HCT116 (cell line): Measurements from ENCODE around the gene PLEK. TPM values are rescaled to one million over a fixed set of nuclear protein-coding genes. Genes with fewer than 3 reads are reported as not detected.

ENCODE experiments used
- ATAC-seq: fragments of 200-7000 bp; cut with Tn5 transposase; 2 replicates; pipeline ENCODE4 v1.9.1; 2020; ENCODE audit warnings: mild to moderate bottlenecking, moderate library complexity
- BruUV-seq: library from RNA; stranded (reverse); fragments of 400-500 nt; replicated peaks from 2 replicates; lab custom pipeline; 2021; lab: Mats Ljungman, UMichigan
- CTCF ChIA-PET: fragments of 300-600 bp; sonication (Branson Sonifier 250); formaldehyde crosslinking; loops from one replicate; lab custom pipeline; 2021; ENCODE audit warnings: antibody characterized with exemption; lab: Charles Lee
- POLR2A ChIA-PET: fragments of 300-600, 350-600 bp; sonication (Branson Sonifier 250); formaldehyde crosslinking; loops from one replicate; lab custom pipeline; 2021; ENCODE audit warnings: antibody characterized with exemption; lab: Charles Lee
- RAD21 ChIA-PET, 2 experiments: fragments of 300-600 bp; sonication (Branson Sonifier 250); formaldehyde crosslinking; loops; one replicate each; lab custom pipeline; 2023; ENCODE audit warnings: low total read pairs in 2 of 2; ENCODE audit not compliant: uncharacterized antibody in 2 of 2, unreplicated experiment in 2 of 2, low non-redundant PET in 1 of 2; lab: Charles Lee
- DNase-seq: peaks from one replicate; pipeline ENCODE4 v3.0.0-alpha.2; 2010; ENCODE audit warnings: low read depth, low spot score
- H2AFZ ChIP-seq: fragments of 200-600 bp; shearing (Covaris generic), sonication (generic); 2 replicates; pipeline ENCODE4 v1.6.1; 2017; ENCODE audit warnings: low read depth, mixed run types, mixed read lengths, antibody characterized with exemption, low read length; ENCODE audit not compliant: poor library complexity, severe bottlenecking
- H3K27ac ChIP-seq: 2 replicates; pipeline ENCODE4 v1.5.1; 2012; ENCODE audit warnings: low read depth, low read length
- H3K27me3 ChIP-seq: fragments of 200-600 bp; sonication (generic); 2 replicates; pipeline ENCODE4 v1.6.1; 2016; ENCODE audit warnings: mixed run types, low read length, mixed read lengths; ENCODE audit not compliant: insufficient read depth
- H3K36me3 ChIP-seq, 2 experiments: fragments of 200-500 bp in 1 of 2; fragments of 200-600 bp in 1 of 2; sonication (Bioruptor generic) in 1 of 2; sonication (generic) in 1 of 2; 2 replicates each; pipeline versions ENCODE4 v1.5.1 to v1.6.1; 2014 to 2016; ENCODE audit warnings: low read length in 2 of 2, inconsistent platforms in 1 of 2, mixed read lengths in 1 of 2, mixed run types in 1 of 2; ENCODE audit not compliant: insufficient read depth in 2 of 2, control insufficient read depth in 1 of 2
- H3K4me1 ChIP-seq, 2 experiments: fragments of 200-600 bp in 1 of 2; sonication (generic) in 1 of 2; 2 replicates each; pipeline versions ENCODE4 v1.5.1 to v1.6.1; 2012 to 2017; ENCODE audit warnings: low read length in 2 of 2, inconsistent platforms in 1 of 2, mild to moderate bottlenecking in 1 of 2, mixed read lengths in 1 of 2, mixed run types in 1 of 2, moderate library complexity in 1 of 2; ENCODE audit not compliant: insufficient read depth in 2 of 2, control insufficient read depth in 1 of 2
- H3K4me2 ChIP-seq: fragments of 200-600 bp; sonication (generic); 2 replicates; pipeline ENCODE4 v1.6.1; 2017; ENCODE audit warnings: mixed run types, low read length, mixed read lengths
- H3K4me3 ChIP-seq, 2 experiments: fragments of 200-600 bp in 1 of 2; sonication (generic) in 1 of 2; replicated peaks in 1 of 2; 2 replicates each; pipeline ENCODE4 v1.5.1; 2011 to 2016; ENCODE audit warnings: low read length in 2 of 2, control low read depth in 1 of 2, low read depth in 1 of 2, mild to moderate bottlenecking in 1 of 2, mixed read lengths in 1 of 2, mixed run types in 1 of 2
- H3K79me2 ChIP-seq: fragments of 200-600 bp; sonication (generic); 2 replicates; pipeline ENCODE4 v1.6.1; 2017; ENCODE audit warnings: mild to moderate bottlenecking, mixed run types, low read length, moderate library complexity, mixed read lengths; ENCODE audit not compliant: insufficient read depth
- H3K9ac ChIP-seq: fragments of 200-600 bp; sonication (generic); 2 replicates; pipeline ENCODE4 v1.6.1; 2016; ENCODE audit warnings: low read length, mixed read lengths
- H3K9me2 ChIP-seq: fragments of 200-600 bp; sonication (generic), shearing (Covaris generic); 2 replicates; pipeline ENCODE4 v1.6.1; 2017; ENCODE audit warnings: mixed run types, mild to moderate bottlenecking, moderate library complexity; ENCODE audit not compliant: insufficient read depth
- H3K9me3 ChIP-seq, 2 experiments: fragments of 200-500 bp in 1 of 2; fragments of 200-600 bp in 1 of 2; sonication (Bioruptor generic) in 1 of 2; sonication (generic) in 1 of 2; 2 replicates each; pipeline ENCODE4 v1.6.1; 2014 to 2017; ENCODE audit warnings: low read length in 2 of 2, mixed read lengths in 2 of 2, inconsistent platforms in 1 of 2, low read depth in 1 of 2, mild to moderate bottlenecking in 1 of 2, mixed run types in 1 of 2, moderate library complexity in 1 of 2; ENCODE audit not compliant: control insufficient read depth in 1 of 2, insufficient read depth in 1 of 2
- H4K20me1 ChIP-seq: fragments of 200-600 bp; sonication (generic), shearing (Covaris generic); 2 replicates; pipeline ENCODE4 v1.6.1; 2017; ENCODE audit warnings: mixed run types, mild to moderate bottlenecking, moderate library complexity; ENCODE audit not compliant: insufficient read depth
- CBX3 ChIP-seq: IDR thresholded peaks from 2 replicates; pipeline ENCODE4 v1.6.1; 2012; ENCODE audit warnings: low read depth
- ELF1 ChIP-seq: IDR thresholded peaks from 2 replicates; pipeline ENCODE4 v1.6.1; 2012; ENCODE audit warnings: low read depth, borderline replicate concordance
- EZH2 ChIP-seq: fragments of 200-600 bp; sonication (generic); IDR thresholded peaks from 2 replicates; pipeline ENCODE4 v1.6.1; 2017; ENCODE audit warnings: antibody characterized with exemption, mixed run types
- EZH2phosphoT487 ChIP-seq: fragments of 200-600 bp; IDR thresholded peaks from 2 replicates; pipeline ENCODE4 v1.6.1; 2018; ENCODE audit warnings: antibody characterized with exemption, borderline replicate concordance
- FOSL1 ChIP-seq: IDR thresholded peaks from 2 replicates; pipeline ENCODE4 v1.6.1; 2012; ENCODE audit warnings: low read depth
- JUND ChIP-seq: IDR thresholded peaks from 2 replicates; pipeline ENCODE4 v1.6.1; 2012
- RAD21 ChIP-seq: IDR thresholded peaks from 2 replicates; pipeline ENCODE4 v1.6.1; 2012; ENCODE audit warnings: low read depth, mild to moderate bottlenecking
- SRF ChIP-seq: IDR thresholded peaks from 2 replicates; pipeline ENCODE4 v1.6.1; 2012; ENCODE audit warnings: low read depth
- TCF7L2 ChIP-seq: IDR thresholded peaks from 2 replicates; pipeline ENCODE4 v1.7.0; 2011; ENCODE audit warnings: borderline replicate concordance, inconsistent platforms; ENCODE audit not compliant: insufficient read depth, insufficient read length; ENCODE audit errors: extremely low read depth
- YY1 ChIP-seq: IDR thresholded peaks from 2 replicates; pipeline ENCODE4 v1.6.1; 2011; ENCODE audit warnings: low read length, low read depth, moderate library complexity, mild to moderate bottlenecking; ENCODE audit not compliant: insufficient replicate concordance; ENCODE audit errors: extremely low read depth
- ZNF274 ChIP-seq: fragments of 200-500 bp; sonication (Bioruptor generic); IDR thresholded peaks from 2 replicates; pipeline ENCODE4 v1.6.1; 2014; ENCODE audit warnings: mild to moderate bottlenecking, low read depth, low read length, inconsistent platforms
- intact Hi-C: fragments of 100-400 bp; cut with micrococcal nuclease; formaldehyde crosslinking; loops from 2 replicates; pipeline ENCODE4 v1.10.0; 2022
- total RNA-seq: library from RNA; stranded (reverse); gene quantifications from one replicate; pipeline ENCODE4 v1.2.1, GENCODE V29; 2021; ENCODE audit not compliant: unreplicated experiment
- TF ChIP-seq, protein P1 (sequence below), 3 experiments: fragments of 200-600 bp in 1 of 3; sonication (generic) in 1 of 3; IDR thresholded peaks in 2 of 3; conservative IDR thresholded peaks in 1 of 3; 2 replicates each; pipeline ENCODE4 v1.5.1; 2012 to 2017; ENCODE audit warnings: low read depth in 2 of 3, low read length in 2 of 3, antibody characterized with exemption in 1 of 3, borderline replicate concordance in 1 of 3, control low read depth in 1 of 3, mild to moderate bottlenecking in 1 of 3, mixed read lengths in 1 of 3, mixed run types in 1 of 3, moderate library complexity in 1 of 3; ENCODE audit not compliant: insufficient read depth in 1 of 3
- TF ChIP-seq, protein P2 (sequence below): IDR thresholded peaks from 2 replicates; pipeline ENCODE4 v1.6.1; 2012; ENCODE audit warnings: low read depth
- TF ChIP-seq, protein P3 (sequence below): IDR thresholded peaks from 2 replicates; pipeline ENCODE4 v1.6.1; 2011; ENCODE audit warnings: mild to moderate bottlenecking, low read length, moderate library complexity; ENCODE audit not compliant: insufficient replicate concordance; ENCODE audit errors: extremely low read depth
- TF ChIP-seq, protein P4 (sequence below): IDR thresholded peaks from 2 replicates; pipeline ENCODE4 v1.6.1; 2012

Gene PLEK
- total RNA-seq, 1 experiment from 2014 or later: 0.22 TPM

DNA sequence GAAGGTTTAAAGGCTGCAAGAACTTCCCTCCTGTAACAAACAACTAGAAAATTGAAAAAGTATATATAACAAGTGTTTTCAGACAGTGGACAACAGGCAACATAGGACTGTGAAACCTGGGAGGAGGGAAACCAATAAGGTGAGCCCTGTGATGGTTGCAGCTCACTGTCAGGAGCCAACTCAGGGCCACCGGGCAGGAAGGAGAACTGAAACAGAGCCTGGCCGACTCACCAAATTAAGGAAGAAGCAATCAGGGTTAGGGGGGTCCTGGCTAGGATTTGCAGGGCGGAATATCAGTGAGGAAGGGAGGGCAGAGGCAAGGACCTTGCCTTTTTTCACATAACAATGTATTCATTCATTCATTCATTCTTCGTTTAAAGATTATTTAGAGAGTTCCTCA is 23.5 kb upstream of the PLEK start:
- ChIA-PET RAD21 (no interaction called here), POLR2A (no interaction called here), CTCF (no interaction called here)
- Histone ChIP-seq H3K79me2 (no peaks in the 10 kb centered on the region), H3K4me1 (peaks cover 3 to 12% of the 10 kb centered on the region in 2 experiments; a peak in 3 of 4 replicates), H3K9me3 (no peaks in the 10 kb centered on the region), H3K9me2 (no peaks in the 10 kb centered on the region), H3K27me3 (peaks cover 9% of the 10 kb centered on the region; the same call in 1 of the 2 replicates), H3K9ac (no peak overlapping the region), H3K36me3 (no peaks in the 10 kb centered on the region), H3K4me2 (no peak overlapping the region), H4K20me1 (no peaks in the 10 kb centered on the region), H3K4me3 (no peak overlapping the region), H2AFZ (no peak overlapping the region), H3K27ac (no peak overlapping the region)
- DNase-seq (no peak), ATAC-seq (no peak)
- TF ChIP-seq, protein P1, sequence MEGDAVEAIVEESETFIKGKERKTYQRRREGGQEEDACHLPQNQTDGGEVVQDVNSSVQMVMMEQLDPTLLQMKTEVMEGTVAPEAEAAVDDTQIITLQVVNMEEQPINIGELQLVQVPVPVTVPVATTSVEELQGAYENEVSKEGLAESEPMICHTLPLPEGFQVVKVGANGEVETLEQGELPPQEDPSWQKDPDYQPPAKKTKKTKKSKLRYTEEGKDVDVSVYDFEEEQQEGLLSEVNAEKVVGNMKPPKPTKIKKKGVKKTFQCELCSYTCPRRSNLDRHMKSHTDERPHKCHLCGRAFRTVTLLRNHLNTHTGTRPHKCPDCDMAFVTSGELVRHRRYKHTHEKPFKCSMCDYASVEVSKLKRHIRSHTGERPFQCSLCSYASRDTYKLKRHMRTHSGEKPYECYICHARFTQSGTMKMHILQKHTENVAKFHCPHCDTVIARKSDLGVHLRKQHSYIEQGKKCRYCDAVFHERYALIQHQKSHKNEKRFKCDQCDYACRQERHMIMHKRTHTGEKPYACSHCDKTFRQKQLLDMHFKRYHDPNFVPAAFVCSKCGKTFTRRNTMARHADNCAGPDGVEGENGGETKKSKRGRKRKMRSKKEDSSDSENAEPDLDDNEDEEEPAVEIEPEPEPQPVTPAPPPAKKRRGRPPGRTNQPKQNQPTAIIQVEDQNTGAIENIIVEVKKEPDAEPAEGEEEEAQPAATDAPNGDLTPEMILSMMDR (IDR thresholded peaks at IDR 0.05 in 2 of 3, conservative IDR thresholded peaks at IDR 0.05 in 1 of 3; ENCODE audit: borderline replicate concordance in 1 of 3, insufficient read depth in 1 of 3, low read depth in 2 of 3, low read length in 2 of 3): no peak
- TF ChIP-seq SRF: no peak
- TF ChIP-seq, protein P2, sequence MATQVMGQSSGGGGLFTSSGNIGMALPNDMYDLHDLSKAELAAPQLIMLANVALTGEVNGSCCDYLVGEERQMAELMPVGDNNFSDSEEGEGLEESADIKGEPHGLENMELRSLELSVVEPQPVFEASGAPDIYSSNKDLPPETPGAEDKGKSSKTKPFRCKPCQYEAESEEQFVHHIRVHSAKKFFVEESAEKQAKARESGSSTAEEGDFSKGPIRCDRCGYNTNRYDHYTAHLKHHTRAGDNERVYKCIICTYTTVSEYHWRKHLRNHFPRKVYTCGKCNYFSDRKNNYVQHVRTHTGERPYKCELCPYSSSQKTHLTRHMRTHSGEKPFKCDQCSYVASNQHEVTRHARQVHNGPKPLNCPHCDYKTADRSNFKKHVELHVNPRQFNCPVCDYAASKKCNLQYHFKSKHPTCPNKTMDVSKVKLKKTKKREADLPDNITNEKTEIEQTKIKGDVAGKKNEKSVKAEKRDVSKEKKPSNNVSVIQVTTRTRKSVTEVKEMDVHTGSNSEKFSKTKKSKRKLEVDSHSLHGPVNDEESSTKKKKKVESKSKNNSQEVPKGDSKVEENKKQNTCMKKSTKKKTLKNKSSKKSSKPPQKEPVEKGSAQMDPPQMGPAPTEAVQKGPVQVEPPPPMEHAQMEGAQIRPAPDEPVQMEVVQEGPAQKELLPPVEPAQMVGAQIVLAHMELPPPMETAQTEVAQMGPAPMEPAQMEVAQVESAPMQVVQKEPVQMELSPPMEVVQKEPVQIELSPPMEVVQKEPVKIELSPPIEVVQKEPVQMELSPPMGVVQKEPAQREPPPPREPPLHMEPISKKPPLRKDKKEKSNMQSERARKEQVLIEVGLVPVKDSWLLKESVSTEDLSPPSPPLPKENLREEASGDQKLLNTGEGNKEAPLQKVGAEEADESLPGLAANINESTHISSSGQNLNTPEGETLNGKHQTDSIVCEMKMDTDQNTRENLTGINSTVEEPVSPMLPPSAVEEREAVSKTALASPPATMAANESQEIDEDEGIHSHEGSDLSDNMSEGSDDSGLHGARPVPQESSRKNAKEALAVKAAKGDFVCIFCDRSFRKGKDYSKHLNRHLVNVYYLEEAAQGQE: no peak
- no peak for TF ChIP-seq JUND
- no peak for TF ChIP-seq FOSL1
- no peak for TF ChIP-seq CBX3
- no peak for TF ChIP-seq YY1
- TF ChIP-seq EZH2phosphoT487: no peak
- no peak for TF ChIP-seq ELF1
- TF ChIP-seq, protein P3, sequence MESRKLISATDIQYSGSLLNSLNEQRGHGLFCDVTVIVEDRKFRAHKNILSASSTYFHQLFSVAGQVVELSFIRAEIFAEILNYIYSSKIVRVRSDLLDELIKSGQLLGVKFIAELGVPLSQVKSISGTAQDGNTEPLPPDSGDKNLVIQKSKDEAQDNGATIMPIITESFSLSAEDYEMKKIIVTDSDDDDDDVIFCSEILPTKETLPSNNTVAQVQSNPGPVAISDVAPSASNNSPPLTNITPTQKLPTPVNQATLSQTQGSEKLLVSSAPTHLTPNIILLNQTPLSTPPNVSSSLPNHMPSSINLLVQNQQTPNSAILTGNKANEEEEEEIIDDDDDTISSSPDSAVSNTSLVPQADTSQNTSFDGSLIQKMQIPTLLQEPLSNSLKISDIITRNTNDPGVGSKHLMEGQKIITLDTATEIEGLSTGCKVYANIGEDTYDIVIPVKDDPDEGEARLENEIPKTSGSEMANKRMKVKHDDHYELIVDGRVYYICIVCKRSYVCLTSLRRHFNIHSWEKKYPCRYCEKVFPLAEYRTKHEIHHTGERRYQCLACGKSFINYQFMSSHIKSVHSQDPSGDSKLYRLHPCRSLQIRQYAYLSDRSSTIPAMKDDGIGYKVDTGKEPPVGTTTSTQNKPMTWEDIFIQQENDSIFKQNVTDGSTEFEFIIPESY: no peak
- no peak for TF ChIP-seq RAD21
- TF ChIP-seq, protein P4, sequence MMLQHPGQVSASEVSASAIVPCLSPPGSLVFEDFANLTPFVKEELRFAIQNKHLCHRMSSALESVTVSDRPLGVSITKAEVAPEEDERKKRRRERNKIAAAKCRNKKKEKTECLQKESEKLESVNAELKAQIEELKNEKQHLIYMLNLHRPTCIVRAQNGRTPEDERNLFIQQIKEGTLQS: no peak
- no peak for TF ChIP-seq EZH2
- no peak for TF ChIP-seq ZNF274
- no peak for TF ChIP-seq TCF7L2
- no TSS peak for BruUV-seq
- intact Hi-C loops: no loop called here
